Vagina (tissue), 2 donors: ENCODE data around the gene MRPS7. TPM values are rescaled to one million over a fixed set of nuclear protein-coding genes. Genes with fewer than 3 reads are reported as not detected.
"Not testable (repeated sequence)": the region's sequence is repeated elsewhere in the genome, so short reads cannot be mapped to it uniquely, and the experiment has no call there.

ENCODE experiments used
- DNase-seq, 2 donors: peaks; one replicate each; pipeline ENCODE4 v3.0.0-alpha.2; 2017; ENCODE audit errors: extremely low spot score in 2 of 2
- H3K27ac ChIP-seq: fragments of 200-600 bp; sonication (generic); one replicate; pipeline ENCODE4 v1.5.1; 2019
- H3K27me3 ChIP-seq: fragments of 200-600 bp; sonication (generic); one replicate; pipeline ENCODE4 v1.5.1; 2019
- H3K36me3 ChIP-seq, 2 donors: fragments of 200-600 bp; sonication (generic); one replicate each; pipeline ENCODE4 v1.5.1; 2017 to 2019
- H3K4me1 ChIP-seq: fragments of 200-600 bp; sonication (generic); one replicate; pipeline ENCODE4 v1.5.1; 2019
- H3K4me3 ChIP-seq, 2 donors: fragments of 200-600 bp; sonication (generic); 1 replicate in 1 of 2; 2 replicates in 1 of 2; pipeline ENCODE4 v1.5.1; 2016 to 2019
- H3K9me3 ChIP-seq: fragments of 200-600 bp; sonication (generic); one replicate; pipeline ENCODE4 v1.5.1; 2019
- CTCF ChIP-seq, 3 experiments: fragments of 450-650 bp in 2 of 3; fragments of 200-600 bp in 1 of 3; sonication (generic) in 1 of 3; IDR thresholded peaks; one replicate each; pipeline ENCODE4 v1.5.1; 2017 to 2019; ENCODE audit warnings: antibody characterized with exemption in 3 of 3, mild to moderate bottlenecking in 2 of 3, moderate library complexity in 2 of 3
- POLR2A ChIP-seq, 2 donors: fragments of 450-650 bp; IDR thresholded peaks; one replicate each; pipeline ENCODE4 v1.6.1; 2017; ENCODE audit warnings: antibody characterized with exemption in 2 of 2, mild to moderate bottlenecking in 2 of 2, moderate library complexity in 2 of 2
- POLR2AphosphoS5 ChIP-seq, 2 donors: sonication (generic); formaldehyde crosslinking; IDR thresholded peaks; one replicate each; pipeline ENCODE4 v1.9.0; 2017; ENCODE audit warnings: antibody characterized with exemption in 2 of 2, mild to moderate bottlenecking in 2 of 2, low read depth in 1 of 2; ENCODE audit not compliant: insufficient read depth in 1 of 2
- intact Hi-C: fragments of 100-400 bp; cut with DNase I; formaldehyde crosslinking; loops from one replicate; pipeline ENCODE4 v1.15.1; 2023
- total RNA-seq: library from RNA; depleted of rRNA; stranded (reverse); fragments of >200 nt; gene quantifications from one replicate; pipeline ENCODE4 v1.2.3, GENCODE V29; 2016

Gene MRPS7
- total RNA-seq, 1 donor from 2014 or later = 40.3 TPM

GRCh38 chr17:75287221-75287620 lies 25.5 kb downstream of the MRPS7 start:
- no peaks in the 10 kb centered on the region for H3K9me3 ChIP-seq
- H3K27ac ChIP-seq = no peak overlapping the region
- DNase-seq = no peak
- peaks cover 7% of the 10 kb centered on the region for H3K4me1 ChIP-seq
- intact Hi-C loops = no loop called here
- H3K27me3 ChIP-seq = no peaks in the 10 kb centered on the region
- H3K4me3 ChIP-seq = no peak overlapping the region
- no peak for TF ChIP-seq POLR2A (IDR thresholded peaks at IDR 0.05)
- TF ChIP-seq CTCF (IDR thresholded peaks at IDR 0.05) = no peak
- TF ChIP-seq POLR2AphosphoS5 (IDR thresholded peaks at IDR 0.05; ENCODE audit: insufficient read depth in 1 of 2, low read depth in 1 of 2) = no peak
- H3K36me3 ChIP-seq = no peaks in the 10 kb centered on the region

- Histone ChIP-seq H3K27ac (peak overlapping the region; percentile 83), H3K9me3 (no peaks in the 10 kb centered on the region), H3K36me3 (no peaks in the 10 kb centered on the region), H3K27me3 (no peaks in the 10 kb centered on the region), H3K4me1 (peaks cover 7% of the 10 kb centered on the region), H3K4me3 (peak overlapping the region; percentile 58 to 70)
- intact Hi-C loops = no loop called here
- TF ChIP-seq POLR2A (IDR thresholded peaks at IDR 0.05) (no peak), POLR2AphosphoS5 (IDR thresholded peaks at IDR 0.05; ENCODE audit: insufficient read depth in 1 of 2, low read depth in 1 of 2) (no peak)
- no peak for DNase-seq
Measured at GRCh38 chr17:75288359-75288758, 26.7 kb downstream of the MRPS7 start.

GRCh38 chr17:75288770-75289114 lies 27.1 kb downstream of the MRPS7 start:
- intact Hi-C loops = no loop called here
- TF ChIP-seq CTCF (IDR thresholded peaks at IDR 0.05) (no peak), POLR2AphosphoS5 (IDR thresholded peaks at IDR 0.05; ENCODE audit: insufficient read depth in 1 of 2, low read depth in 1 of 2) (no peak), POLR2A (IDR thresholded peaks at IDR 0.05) (no peak)
- no peak for DNase-seq
- Histone ChIP-seq H3K36me3 (no peaks in the 10 kb centered on the region), H3K4me1 (peaks cover 7% of the 10 kb centered on the region), H3K27ac (peak overlapping the region; percentile 83), H3K4me3 (peak overlapping the region; percentile 58 to 70), H3K9me3 (no peaks in the 10 kb centered on the region), H3K27me3 (no peaks in the 10 kb centered on the region)

- Histone ChIP-seq H3K9me3 (no peaks in the 10 kb centered on the region), H3K4me3 (peak within 1 kb of the TSS; percentile 58 to 70), H3K27ac (peak within 1 kb of the TSS; percentile 83), H3K27me3 (no peaks in the 10 kb centered on the region), H3K36me3 (no peaks in the 10 kb centered on the region), H3K4me1 (peaks cover 7% of the 10 kb centered on the region)
- intact Hi-C loops = no loop called here
- peak; percentile 91 to 96 for TF ChIP-seq POLR2AphosphoS5 (IDR thresholded peaks at IDR 0.05; ENCODE audit: insufficient read depth in 1 of 2, low read depth in 1 of 2)
- TF ChIP-seq POLR2A (IDR thresholded peaks at IDR 0.05) = peak in 1 of 2 donors; percentile 92
- no peak for TF ChIP-seq CTCF (IDR thresholded peaks at IDR 0.05)
- DNase-seq = peak; percentile 99
Measured at GRCh38 chr17:75289115-75289831, 27.6 kb downstream of the MRPS7 start, which contains the start of gene SLC25A19. SLC25A19 (minus strand) TSS chr17:75289433; CDS start chr17:75286764, 2,669 bp downstream.

GRCh38 chr17:75289832-75290337 lies 28.2 kb downstream of the MRPS7 start:
- no peaks in the 10 kb centered on the region for H3K27me3 ChIP-seq
- no peak for DNase-seq

GRCh38 chr17:75292810-75293448 lies 31.2 kb downstream of the MRPS7 start:
- H3K36me3 ChIP-seq, H3K9me3 ChIP-seq, H3K27ac ChIP-seq, intact Hi-C loops, DNase-seq, H3K4me3 ChIP-seq, H3K4me1 ChIP-seq, H3K27me3 ChIP-seq: not testable (repeated sequence)

More at GRCh38 chr17:75289832-75290337, 28.2 kb downstream of the MRPS7 start:
- Histone ChIP-seq H3K4me1 (peaks cover 7% of the 10 kb centered on the region), H3K36me3 (no peaks in the 10 kb centered on the region), H3K9me3 (no peaks in the 10 kb centered on the region), H3K4me3 (peak overlapping the region; percentile 58 to 70), H3K27ac (peak overlapping the region; percentile 83)
- intact Hi-C loops = no loop called here
- TF ChIP-seq CTCF (IDR thresholded peaks at IDR 0.05) (no peak), POLR2A (IDR thresholded peaks at IDR 0.05) (no peak), POLR2AphosphoS5 (IDR thresholded peaks at IDR 0.05; ENCODE audit: insufficient read depth in 1 of 2, low read depth in 1 of 2) (no peak)
